ENCODE results near the gene TRANK1.

TRANK1 gene

GRCh38 chr3:36790765-36791164, 154.1 kb downstream of the TRANK1 start:
- FAIRE-seq: no peak

- FAIRE-seq: no peak
These were observed 157.6 kb downstream of the TRANK1 start for GRCh38 chr3:36786921-36787890.

GRCh38 chr3:36784138-36784635, 160.7 kb downstream of the TRANK1 start:
- no peak for FAIRE-seq

- FAIRE-seq: no peak
These were observed 167.2 kb downstream of the TRANK1 start for GRCh38 chr3:36777424-36778218.
